NT2/D1 (cell line): ENCODE measurements around the gene ABAT.

ENCODE experiments used
- SUZ12 ChIP-seq: IDR thresholded peaks from 2 replicates; pipeline ENCODE4 v1.6.1; 2011; ENCODE audit not compliant: insufficient read length, insufficient read depth; ENCODE audit errors: extremely low read depth
- YY1 ChIP-seq: IDR thresholded peaks from 2 replicates; pipeline ENCODE4 v1.6.1; 2011; ENCODE audit not compliant: insufficient read length, insufficient read depth

- TF ChIP-seq YY1: no peak
- no peak for TF ChIP-seq SUZ12
These were observed 29.3 kb downstream of the ABAT start for GRCh38 chr16:8703693-8704092.
